T47D (cell line): ENCODE data around the gene STARD9.
A peak's percentile ranks its signal among the peaks of the same experiment; 100 is the strongest.

Experiments used
- DNase-seq, 2 experiments: peaks; one replicate each; pipeline versions ENCODE4 v3.0.0 to v3.0.0-alpha.2; 2011 to 2012; ENCODE audit warnings: low read depth in 1 of 2, low spot score in 1 of 2
- JUND ChIP-seq: IDR thresholded peaks from 2 replicates; pipeline ENCODE4 v1.6.1; 2012; ENCODE audit warnings: low read depth
- in situ Hi-C: cut with HindIII; loops from 2 replicates; pipeline ENCODE4 v1.10.0; 2016; ENCODE audit warnings: low sequenced_read_pairs, low pct_unique_long_range_greater_than_20kb

STARD9 gene

GRCh38 chr15:42693942-42694341, 118.5 kb downstream of the STARD9 start:
- DNase-seq, result no peak
- no peak for TF ChIP-seq JUND
- in situ Hi-C loops, result no loop called here

GRCh38 chr15:42694398-42694797, 119.0 kb downstream of the STARD9 start:
- no peak for DNase-seq
- in situ Hi-C loops, result no loop called here
- no peak for TF ChIP-seq JUND

DNA sequence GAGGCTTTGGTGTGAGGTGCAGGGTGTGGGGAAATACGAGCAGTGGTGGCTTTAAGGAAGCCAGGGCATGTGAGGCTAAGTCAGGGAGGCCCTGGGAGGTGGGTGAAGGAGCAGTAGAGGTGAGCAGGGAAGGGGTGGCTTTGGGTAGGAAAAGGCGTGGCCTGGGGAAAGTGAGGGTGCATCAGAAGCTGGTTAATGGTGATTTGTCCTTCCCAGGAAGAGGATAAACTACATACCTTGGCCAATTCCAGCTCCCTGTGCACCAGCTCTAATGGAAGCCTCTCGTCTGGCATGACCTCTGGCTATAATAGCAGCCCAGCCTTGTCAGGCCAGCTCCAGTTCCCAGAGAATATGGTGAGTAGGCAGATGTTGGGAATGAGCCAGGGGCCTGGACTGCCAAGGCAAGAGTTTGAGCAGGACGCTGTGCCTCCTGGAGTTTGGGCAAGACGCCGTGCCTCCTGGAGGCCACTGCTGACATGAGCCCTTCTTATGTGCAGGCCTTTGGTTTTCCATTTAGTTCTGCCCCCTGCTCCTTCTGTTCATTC, 120.2 kb downstream of the STARD9 start:
- no peak for DNase-seq
- in situ Hi-C loops, result no loop called here
- no peak for TF ChIP-seq JUND

DNA sequence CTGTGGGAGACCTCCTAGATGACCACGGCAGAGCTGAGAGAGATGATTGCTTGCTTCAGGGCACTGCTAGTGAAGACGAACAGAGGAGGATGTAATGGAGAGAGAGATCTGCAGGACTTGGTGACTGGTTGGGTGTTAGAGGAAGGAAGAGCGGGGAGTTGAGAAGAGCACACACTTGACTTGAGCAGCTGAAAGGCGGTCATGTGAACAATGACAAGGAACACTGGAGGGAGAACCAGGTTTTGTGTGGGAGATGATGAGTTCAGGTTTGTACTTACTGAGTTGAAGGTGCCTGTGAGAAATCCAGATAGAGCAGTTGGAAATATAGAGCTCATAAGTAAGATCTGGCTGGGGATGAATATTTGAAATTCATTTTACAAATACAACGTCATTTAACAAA, 121.2 kb downstream of the STARD9 start:
- DNase-seq, result no peak
- in situ Hi-C loops, result no loop called here
- TF ChIP-seq JUND, result no peak

- in situ Hi-C loops, result no loop called here
- TF ChIP-seq JUND, result no peak
- DNase-seq, result peak; percentile 54 to 86
Observed at GRCh38 chr15:42704492-42704926, 129.1 kb downstream of the STARD9 start.

DNA sequence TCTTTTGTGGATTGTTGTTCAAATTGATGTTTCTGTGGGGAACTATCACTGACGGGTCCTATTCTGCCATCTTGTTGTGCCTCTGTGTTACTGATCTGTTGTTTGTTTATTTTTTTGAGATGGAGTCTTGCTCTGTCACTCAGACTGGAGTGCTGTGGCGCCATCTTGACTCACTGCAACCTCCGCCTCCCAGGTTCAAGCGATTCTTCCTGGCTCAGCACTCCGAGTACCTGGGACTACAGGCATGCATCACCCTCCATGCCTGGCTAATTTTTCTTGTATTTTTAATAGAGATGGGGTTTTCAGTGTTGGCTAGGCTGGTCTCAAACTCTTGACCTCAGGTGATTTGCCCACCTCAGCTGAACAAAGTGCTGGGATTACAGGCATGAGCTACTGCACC, 129.9 kb downstream of the STARD9 start:
- DNase-seq, result no peak
- in situ Hi-C loops, result no loop called here
- no peak for TF ChIP-seq JUND

- TF ChIP-seq JUND, result peak; percentile 74; the same call in 1 of the 2 replicates
- in situ Hi-C loops, result no loop called here
- peak; percentile 41 to 75 for DNase-seq
Observed at GRCh38 chr15:42707068-42707467, 131.7 kb downstream of the STARD9 start.

GRCh38 chr15:42707873-42708544, 132.6 kb downstream of the STARD9 start:
- in situ Hi-C loops, result no loop called here
- no peak for TF ChIP-seq JUND
- DNase-seq, result no peak

- no peak for DNase-seq
- in situ Hi-C loops, result no loop called here
Observed at GRCh38 chr15:42710662-42711061, 135.3 kb downstream of the STARD9 start.

GRCh38 chr15:42711746-42712145, 136.3 kb downstream of the STARD9 start:
- no peak for DNase-seq
- no peak for TF ChIP-seq JUND
- in situ Hi-C loops, result no loop called here

More at GRCh38 chr15:42710662-42711061, 135.3 kb downstream of the STARD9 start:
- no peak for TF ChIP-seq JUND

DNA sequence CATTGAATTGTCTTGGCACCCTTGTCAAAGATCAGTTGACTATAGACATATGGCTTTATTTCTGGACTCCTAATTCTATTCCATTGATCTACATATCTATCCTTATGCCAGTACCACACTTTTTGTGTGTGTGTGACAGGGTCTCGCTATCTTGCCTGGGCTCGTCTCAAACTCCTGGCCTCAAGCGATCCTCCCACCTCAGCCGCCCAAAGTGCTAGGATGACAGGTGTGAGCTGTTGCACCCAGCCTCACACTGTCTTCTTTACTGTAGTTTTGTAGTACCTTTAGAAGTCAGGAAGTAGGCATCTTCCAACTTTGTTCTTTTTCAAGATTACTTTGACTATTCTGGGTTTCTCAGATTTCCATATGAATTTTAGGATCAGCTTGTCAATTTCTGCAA, 137.2 kb downstream of the STARD9 start:
- no peak for DNase-seq
- no peak for TF ChIP-seq JUND
- in situ Hi-C loops, result no loop called here

DNA sequence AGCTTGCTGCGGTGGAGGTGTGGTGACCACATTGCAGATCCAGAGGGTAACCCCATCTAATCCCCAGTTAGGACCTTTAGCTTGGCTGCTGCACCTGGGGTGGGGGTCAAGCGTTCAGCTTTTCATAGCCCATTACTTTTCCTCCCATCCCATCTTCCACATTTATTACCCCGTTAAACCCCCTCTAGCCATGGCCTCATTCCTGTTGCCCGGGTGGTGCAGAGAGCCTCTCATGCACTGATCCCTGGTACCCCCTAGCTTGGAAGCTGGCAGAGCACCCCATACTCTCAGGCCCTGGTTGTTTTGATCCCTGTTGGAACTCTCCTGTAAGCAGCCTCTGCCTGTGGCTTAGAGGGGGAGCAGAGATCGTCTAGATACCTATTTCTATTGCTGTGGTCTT, 140.7 kb downstream of the STARD9 start:
- TF ChIP-seq JUND, result no peak
- DNase-seq, result no peak
- in situ Hi-C loops, result no loop called here

DNA sequence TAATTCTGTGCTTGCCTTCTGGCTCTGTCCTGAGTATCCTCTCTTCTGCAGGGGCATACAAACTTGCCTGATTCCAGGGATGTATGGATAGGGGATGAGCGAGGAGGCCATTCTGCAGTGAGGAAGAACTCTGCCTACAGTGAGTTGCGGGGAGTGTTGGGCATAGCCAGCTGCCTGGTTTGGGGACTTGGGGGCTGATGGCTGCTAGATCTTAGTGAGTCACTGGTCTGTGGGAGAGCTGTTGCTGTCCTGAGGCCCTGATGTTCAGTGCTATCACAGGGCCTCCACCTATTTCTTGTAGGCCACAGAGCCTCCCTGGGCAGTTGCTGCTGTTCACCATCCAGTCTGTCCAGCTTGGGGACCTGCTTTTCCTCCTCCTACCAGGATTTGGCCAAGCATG, 141.2 kb downstream of the STARD9 start:
- TF ChIP-seq JUND, result no peak
- DNase-seq, result no peak
- in situ Hi-C loops, result no loop called here

- DNase-seq, result no peak
- in situ Hi-C loops, result no loop called here
- TF ChIP-seq JUND, result no peak
Observed at GRCh38 chr15:42719043-42719442, 143.6 kb downstream of the STARD9 start.
